ENCODE data around the gene FBRS.

The FBRS gene

GRCh38 chr16:30698816-30699614, 40.8 kb downstream of the FBRS start, which contains the start of gene SRCAP (continued):
- TF ChIP-seq ZNF580 (tag by site-specific recombination; IDR thresholded peaks at IDR 0.05) (peak; percentile 87), ZNF335 (tag by site-specific recombination; conservative IDR thresholded peaks at IDR 0.05) (peak; percentile 89), ZNF549 (tag by site-specific recombination; IDR thresholded peaks at IDR 0.05) (no peak), SP2 (tag by site-specific recombination; IDR thresholded peaks at IDR 0.05) (peak; percentile 84), ZFP69B (tag by site-specific recombination; IDR thresholded peaks at IDR 0.05) (0 out of 2 replicates have a peak, but pooled peaks have one; percentile 4), GFI1B (tag by site-specific recombination; IDR thresholded peaks at IDR 0.05) (peak; percentile 77)
- TF ChIP-seq, protein P1, sequence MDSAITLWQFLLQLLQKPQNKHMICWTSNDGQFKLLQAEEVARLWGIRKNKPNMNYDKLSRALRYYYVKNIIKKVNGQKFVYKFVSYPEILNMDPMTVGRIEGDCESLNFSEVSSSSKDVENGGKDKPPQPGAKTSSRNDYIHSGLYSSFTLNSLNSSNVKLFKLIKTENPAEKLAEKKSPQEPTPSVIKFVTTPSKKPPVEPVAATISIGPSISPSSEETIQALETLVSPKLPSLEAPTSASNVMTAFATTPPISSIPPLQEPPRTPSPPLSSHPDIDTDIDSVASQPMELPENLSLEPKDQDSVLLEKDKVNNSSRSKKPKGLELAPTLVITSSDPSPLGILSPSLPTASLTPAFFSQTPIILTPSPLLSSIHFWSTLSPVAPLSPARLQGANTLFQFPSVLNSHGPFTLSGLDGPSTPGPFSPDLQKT (IDR thresholded peaks at IDR 0.05; ENCODE audit: borderline replicate concordance, low read depth, low read length), result 0 out of 2 replicates have a peak, but pooled peaks have one; percentile 57
- TF ChIP-seq, protein P2, sequence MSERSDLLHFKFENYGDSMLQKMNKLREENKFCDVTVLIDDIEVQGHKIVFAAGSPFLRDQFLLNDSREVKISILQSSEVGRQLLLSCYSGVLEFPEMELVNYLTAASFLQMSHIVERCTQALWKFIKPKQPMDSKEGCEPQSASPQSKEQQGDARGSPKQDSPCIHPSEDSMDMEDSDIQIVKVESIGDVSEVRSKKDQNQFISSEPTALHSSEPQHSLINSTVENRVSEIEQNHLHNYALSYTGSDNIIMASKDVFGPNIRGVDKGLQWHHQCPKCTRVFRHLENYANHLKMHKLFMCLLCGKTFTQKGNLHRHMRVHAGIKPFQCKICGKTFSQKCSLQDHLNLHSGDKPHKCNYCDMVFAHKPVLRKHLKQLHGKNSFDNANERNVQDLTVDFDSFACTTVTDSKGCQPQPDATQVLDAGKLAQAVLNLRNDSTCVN (tag by site-specific recombination; optimal IDR thresholded peaks at IDR 0.05), result no peak
- TF ChIP-seq, protein P3, sequence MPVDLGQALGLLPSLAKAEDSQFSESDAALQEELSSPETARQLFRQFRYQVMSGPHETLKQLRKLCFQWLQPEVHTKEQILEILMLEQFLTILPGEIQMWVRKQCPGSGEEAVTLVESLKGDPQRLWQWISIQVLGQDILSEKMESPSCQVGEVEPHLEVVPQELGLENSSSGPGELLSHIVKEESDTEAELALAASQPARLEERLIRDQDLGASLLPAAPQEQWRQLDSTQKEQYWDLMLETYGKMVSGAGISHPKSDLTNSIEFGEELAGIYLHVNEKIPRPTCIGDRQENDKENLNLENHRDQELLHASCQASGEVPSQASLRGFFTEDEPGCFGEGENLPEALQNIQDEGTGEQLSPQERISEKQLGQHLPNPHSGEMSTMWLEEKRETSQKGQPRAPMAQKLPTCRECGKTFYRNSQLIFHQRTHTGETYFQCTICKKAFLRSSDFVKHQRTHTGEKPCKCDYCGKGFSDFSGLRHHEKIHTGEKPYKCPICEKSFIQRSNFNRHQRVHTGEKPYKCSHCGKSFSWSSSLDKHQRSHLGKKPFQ (tag by site-specific recombination; IDR thresholded peaks at IDR 0.05), result peak; percentile 99
- TF ChIP-seq, protein P4, sequence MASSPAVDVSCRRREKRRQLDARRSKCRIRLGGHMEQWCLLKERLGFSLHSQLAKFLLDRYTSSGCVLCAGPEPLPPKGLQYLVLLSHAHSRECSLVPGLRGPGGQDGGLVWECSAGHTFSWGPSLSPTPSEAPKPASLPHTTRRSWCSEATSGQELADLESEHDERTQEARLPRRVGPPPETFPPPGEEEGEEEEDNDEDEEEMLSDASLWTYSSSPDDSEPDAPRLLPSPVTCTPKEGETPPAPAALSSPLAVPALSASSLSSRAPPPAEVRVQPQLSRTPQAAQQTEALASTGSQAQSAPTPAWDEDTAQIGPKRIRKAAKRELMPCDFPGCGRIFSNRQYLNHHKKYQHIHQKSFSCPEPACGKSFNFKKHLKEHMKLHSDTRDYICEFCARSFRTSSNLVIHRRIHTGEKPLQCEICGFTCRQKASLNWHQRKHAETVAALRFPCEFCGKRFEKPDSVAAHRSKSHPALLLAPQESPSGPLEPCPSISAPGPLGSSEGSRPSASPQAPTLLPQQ (tag by site-specific recombination; IDR thresholded peaks at IDR 0.05), result peak; percentile 19

- H3K4me1 ChIP-seq (ENCODE audit: control insufficient read depth, insufficient read depth, low read length), result no peaks in the 10 kb centered on the region; the same call in 1 of the 2 replicates
- no peak for TF ChIP-seq SALL2 (tag by site-specific recombination; IDR thresholded peaks at IDR 0.05; ENCODE audit: borderline replicate concordance)
- peak; percentile 48; the same call in 1 of the 2 replicates for TF ChIP-seq KLF9 (tag by site-specific recombination; IDR thresholded peaks at IDR 0.05; ENCODE audit: low read depth)
- POLR2A ChIA-PET, result interaction anchor here (1.3 to 3.6 kb wide), 6 partner anchors 14 to 66 kb away, joined by 3 to 29 read pairs (median 5); partner anchors contain the start of genes FBRS and PHKG2
- H3K36me3 ChIP-seq (ENCODE audit: control insufficient read depth in 2 of 2, insufficient read depth in 1 of 2, low read length in 2 of 2), result peaks cover 32 to 48% of the 10 kb centered on the region in 2 experiments; a peak in 2 of 3 replicates
- no peaks in the 10 kb centered on the region for H3K9me3 ChIP-seq (ENCODE audit: control insufficient read depth, insufficient read depth, low read depth, low read length)
- peak overlapping the region; percentile 100 for H3K27ac ChIP-seq (ENCODE audit: extremely low read depth, low read depth, low read length)
- CTCF ChIA-PET, result interaction anchor here (0.6 to 0.9 kb wide), 2 partner anchors 41 to 150 kb away, joined by 4 read pairs; no protein-coding TSS in a partner anchor
- peak overlapping the region; percentile 98 for H3K4me3 ChIP-seq (ENCODE audit: low read depth, low read length)
Observed at GRCh38 chr16:30699615-30700099, 41.4 kb downstream of the FBRS start.

GRCh38 chr16:30700491-30700890, 42.3 kb downstream of the FBRS start:
- Histone ChIP-seq H3K9me3 (ENCODE audit: control insufficient read depth, insufficient read depth, low read depth, low read length) (no peaks in the 10 kb centered on the region), H3K27ac (ENCODE audit: extremely low read depth, low read depth, low read length) (no peak overlapping the region), H3K4me3 (ENCODE audit: low read depth, low read length) (no peak overlapping the region), H3K4me1 (ENCODE audit: control insufficient read depth, insufficient read depth, low read length) (no peaks in the 10 kb centered on the region; the same call in 1 of the 2 replicates), H3K36me3 (ENCODE audit: control insufficient read depth in 2 of 2, insufficient read depth in 1 of 2, low read length in 2 of 2) (peaks cover 40 to 55% of the 10 kb centered on the region in 2 experiments; a peak in 2 of 3 replicates)
- ChIA-PET CTCF (interaction anchor here (0.9 kb wide), 1 partner anchor 42 kb away, joined by 4 read pairs; no protein-coding TSS in a partner anchor), POLR2A (interaction anchor here (0.6 to 0.7 kb wide), 2 partner anchors 48 to 224 kb away, joined by 3 read pairs; partner anchors contain the start of gene PHKG2)
- TF ChIP-seq ZNF341 (tag by site-specific recombination; IDR thresholded peaks at IDR 0.05; ENCODE audit: low read depth), result no peak
- no peak for TF ChIP-seq ZNF324 (tag by site-specific recombination; IDR thresholded peaks at IDR 0.05)
- TF ChIP-seq OSR2 (tag by site-specific recombination; IDR thresholded peaks at IDR 0.05), result no peak
- TF ChIP-seq ZNF677 (tag by site-specific recombination; IDR thresholded peaks at IDR 0.05), result no peak
- no peak for TF ChIP-seq ZNF133 (tag by site-specific recombination; IDR thresholded peaks at IDR 0.05)
- TF ChIP-seq PRDM1 (tag by site-specific recombination; IDR thresholded peaks at IDR 0.05), result no peak
- TF ChIP-seq ZFP37 (tag by site-specific recombination; IDR thresholded peaks at IDR 0.05), result no peak
- TF ChIP-seq ZBTB20 (tag by site-specific recombination; IDR thresholded peaks at IDR 0.05), result peak; percentile 55; the same call in 1 of the 2 replicates
- no peak for TF ChIP-seq ZFHX2 (tag by site-specific recombination; conservative IDR thresholded peaks at IDR 0.05)
- peak; percentile 93 for TF ChIP-seq ZFP69B (tag by site-specific recombination; IDR thresholded peaks at IDR 0.05)
- TF ChIP-seq, protein P5, sequence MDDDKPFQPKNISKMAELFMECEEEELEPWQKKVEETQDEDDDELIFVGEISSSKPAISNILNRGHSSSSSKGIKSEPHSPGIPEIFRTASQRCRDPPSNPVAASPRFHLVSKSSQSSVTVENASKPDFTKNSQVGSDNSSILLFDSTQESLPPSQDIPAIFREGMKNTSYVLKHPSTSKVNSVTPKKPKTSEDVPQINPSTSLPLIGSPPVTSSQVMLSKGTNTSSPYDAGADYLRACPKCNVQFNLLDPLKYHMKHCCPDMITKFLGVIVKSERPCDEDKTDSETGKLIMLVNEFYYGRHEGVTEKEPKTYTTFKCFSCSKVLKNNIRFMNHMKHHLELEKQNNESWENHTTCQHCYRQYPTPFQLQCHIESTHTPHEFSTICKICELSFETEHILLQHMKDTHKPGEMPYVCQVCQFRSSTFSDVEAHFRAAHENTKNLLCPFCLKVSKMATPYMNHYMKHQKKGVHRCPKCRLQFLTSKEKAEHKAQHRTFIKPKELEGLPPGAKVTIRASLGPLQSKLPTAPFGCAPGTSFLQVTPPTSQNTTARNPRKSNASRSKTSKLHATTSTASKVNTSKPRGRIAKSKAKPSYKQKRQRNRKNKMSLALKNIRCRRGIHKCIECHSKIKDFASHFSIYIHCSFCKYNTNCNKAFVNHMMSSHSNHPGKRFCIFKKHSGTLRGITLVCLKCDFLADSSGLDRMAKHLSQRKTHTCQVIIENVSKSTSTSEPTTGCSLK (tag by site-specific recombination; IDR thresholded peaks at IDR 0.05), result no peak
- TF ChIP-seq ZNF626 (tag by site-specific recombination; IDR thresholded peaks at IDR 0.05), result no peak

Measured in HEK293 (cell line).